Jurkat, Clone E6-1 (cell line): ENCODE results near the gene CX3CR1.

Source experiments
- DNase-seq: peaks from one replicate; pipeline ENCODE4 v3.0.0-alpha.2; 2011; ENCODE audit warnings: low read depth, low spot score
- H3K4me3 ChIP-seq: 2 replicates; pipeline ENCODE4 v1.5.1; 2011; ENCODE audit warnings: mild to moderate bottlenecking, low read length, control low read depth, moderate library complexity

CX3CR1 gene

DNA sequence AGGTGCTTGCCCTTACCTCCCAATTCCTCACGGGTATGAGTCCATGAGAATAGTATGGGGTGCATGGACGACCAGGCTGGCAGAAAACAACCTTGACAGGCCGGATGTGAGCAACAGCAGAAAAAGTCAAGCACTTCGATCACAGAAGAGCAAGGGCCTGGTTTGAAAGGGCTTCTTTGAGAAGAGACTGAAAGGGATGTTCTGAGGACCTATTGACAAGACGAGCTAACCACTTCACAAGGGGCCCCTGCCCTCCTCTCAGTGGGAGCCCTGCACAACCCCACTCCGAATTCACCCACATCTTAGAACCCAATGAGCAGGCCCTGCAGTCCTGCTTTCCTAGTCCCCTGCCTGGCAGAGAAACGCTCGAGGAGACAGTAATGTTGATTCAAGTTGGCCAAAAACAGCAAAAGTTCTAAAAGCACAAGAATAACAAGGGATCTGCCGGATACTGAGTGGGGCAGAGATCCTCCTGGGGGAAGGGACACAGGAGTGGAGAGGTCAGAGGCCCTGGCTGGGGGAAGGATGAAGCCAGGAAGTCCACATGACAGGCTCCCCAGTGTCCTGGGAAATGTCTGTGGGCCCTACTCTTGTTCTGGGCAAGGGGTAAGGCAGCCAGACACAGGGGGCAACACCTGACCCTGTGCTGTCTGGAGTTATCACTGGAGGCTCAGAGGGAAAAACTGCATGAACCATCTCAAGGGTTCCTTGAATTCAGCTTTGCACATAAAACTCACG is 14.8 kb upstream of the CX3CR1 start:
- H3K4me3 ChIP-seq, result peak overlapping the region; percentile 4; the same call in 1 of the 2 replicates

DNA sequence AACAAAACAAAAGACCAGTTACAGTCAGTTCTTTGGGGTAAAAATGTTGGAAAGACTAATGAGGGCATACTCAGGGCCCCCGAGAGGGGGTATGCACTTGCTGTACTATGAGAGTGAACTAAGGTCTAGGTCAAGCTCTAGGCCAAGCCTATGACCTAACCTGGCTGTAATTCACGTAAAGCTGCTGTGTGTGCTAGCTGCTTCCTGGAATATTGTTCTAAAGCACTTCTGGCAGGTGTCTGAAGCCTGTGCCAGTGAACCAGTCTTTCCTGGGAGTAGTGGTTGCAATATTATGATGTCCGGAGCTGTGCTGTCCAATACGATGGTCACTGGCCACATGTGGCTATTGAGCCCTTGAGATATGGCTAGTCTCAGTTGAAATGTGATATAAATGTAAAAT is 13.1 kb upstream of the CX3CR1 start:
- no peak for DNase-seq
- no peak overlapping the region for H3K4me3 ChIP-seq

More for the DNA sequence above, 14.8 kb upstream of the CX3CR1 start:
- DNase-seq, result peak; percentile 83

DNA sequence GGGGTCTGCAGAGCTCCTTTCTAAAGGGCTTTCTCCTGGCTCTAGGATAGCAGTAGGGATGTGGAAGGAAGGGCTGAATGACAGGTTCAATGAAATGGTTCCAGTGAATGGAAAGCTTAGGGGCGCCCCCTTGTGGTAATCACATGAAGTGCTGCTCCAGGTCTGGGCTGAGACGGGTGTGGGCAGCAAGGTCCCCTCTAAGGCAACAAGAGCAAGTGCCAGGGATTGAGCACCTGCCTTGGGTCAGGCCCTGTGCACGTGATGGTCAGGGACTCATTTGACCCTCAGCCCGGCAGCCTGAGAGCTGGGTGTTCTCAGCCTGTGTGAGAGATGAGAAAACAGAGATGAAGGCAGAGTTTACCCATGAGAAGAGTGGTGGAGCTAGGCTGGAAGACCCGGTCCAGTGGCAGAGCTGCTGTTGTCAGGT is 12.1 kb upstream of the CX3CR1 start:
- H3K4me3 ChIP-seq, result no peak overlapping the region
- DNase-seq, result peak; percentile 64

DNA sequence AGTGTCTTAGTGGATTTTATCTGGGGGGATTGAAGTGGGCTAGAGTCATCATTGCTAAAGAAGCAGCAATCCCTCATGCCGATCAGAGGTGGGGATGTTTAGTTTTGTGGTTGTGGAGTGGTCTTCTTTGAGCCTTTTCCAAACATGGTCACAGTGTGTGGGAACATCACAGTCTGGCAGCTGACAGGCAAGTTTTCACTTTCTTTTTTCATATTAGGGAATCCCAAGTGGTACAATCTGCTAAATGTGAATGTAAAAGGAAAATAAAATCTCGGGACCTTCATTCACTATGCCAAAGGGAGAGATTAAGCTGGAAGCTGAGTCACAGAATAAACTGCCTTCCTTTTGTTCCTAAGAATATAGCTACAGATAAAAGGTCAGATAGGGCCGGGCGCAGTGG is 10.4 kb upstream of the CX3CR1 start:
- DNase-seq, result no peak
- no peak overlapping the region for H3K4me3 ChIP-seq

DNA sequence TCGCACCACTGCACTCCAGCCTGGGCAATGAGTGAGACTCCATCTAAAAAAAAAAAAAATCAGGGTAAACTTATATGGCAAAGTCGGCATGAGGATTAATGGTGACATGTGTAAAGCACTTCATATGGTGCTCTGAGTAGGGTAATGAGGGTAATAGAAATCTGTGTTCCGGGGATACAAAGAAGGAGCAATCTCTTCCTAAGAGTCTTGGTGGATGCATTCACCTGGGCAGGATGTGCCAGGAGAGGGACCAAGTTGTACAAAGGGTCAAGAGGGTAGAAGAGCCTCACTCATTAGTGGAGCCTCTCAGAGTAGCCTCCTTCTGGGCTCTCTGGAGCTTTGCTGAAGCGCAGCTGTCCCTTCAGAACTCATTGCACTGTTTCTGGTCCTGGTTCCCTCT is 9.3 kb upstream of the CX3CR1 start:
- no peak for DNase-seq
- H3K4me3 ChIP-seq, result no peak overlapping the region

DNA sequence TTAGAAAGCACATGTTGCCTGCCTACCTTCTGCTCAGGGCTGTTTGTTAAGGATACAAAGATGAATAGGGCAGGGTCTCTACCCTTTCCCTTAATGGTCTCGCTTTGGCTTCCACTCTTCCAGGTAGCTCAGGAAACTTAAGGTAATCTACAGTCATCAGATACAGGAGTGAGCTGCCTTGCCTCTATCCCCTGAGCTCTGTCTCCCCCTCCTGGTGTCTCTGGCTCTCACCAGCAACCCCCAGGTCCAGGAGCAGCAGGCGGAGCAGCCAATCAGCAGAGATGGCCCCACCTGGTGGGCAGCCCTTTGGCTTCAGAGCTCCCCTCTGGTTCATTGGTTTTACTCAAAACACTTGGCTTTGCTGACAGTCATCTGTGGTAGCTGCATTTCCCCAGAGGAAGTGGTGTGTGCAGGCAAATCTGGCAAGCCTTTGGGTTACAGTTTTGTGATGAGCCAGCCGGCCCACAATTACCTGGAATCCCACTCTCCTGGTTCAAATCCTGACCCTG is 8.5 kb upstream of the CX3CR1 start:
- DNase-seq, result peak; percentile 97
- no peak overlapping the region for H3K4me3 ChIP-seq

DNA sequence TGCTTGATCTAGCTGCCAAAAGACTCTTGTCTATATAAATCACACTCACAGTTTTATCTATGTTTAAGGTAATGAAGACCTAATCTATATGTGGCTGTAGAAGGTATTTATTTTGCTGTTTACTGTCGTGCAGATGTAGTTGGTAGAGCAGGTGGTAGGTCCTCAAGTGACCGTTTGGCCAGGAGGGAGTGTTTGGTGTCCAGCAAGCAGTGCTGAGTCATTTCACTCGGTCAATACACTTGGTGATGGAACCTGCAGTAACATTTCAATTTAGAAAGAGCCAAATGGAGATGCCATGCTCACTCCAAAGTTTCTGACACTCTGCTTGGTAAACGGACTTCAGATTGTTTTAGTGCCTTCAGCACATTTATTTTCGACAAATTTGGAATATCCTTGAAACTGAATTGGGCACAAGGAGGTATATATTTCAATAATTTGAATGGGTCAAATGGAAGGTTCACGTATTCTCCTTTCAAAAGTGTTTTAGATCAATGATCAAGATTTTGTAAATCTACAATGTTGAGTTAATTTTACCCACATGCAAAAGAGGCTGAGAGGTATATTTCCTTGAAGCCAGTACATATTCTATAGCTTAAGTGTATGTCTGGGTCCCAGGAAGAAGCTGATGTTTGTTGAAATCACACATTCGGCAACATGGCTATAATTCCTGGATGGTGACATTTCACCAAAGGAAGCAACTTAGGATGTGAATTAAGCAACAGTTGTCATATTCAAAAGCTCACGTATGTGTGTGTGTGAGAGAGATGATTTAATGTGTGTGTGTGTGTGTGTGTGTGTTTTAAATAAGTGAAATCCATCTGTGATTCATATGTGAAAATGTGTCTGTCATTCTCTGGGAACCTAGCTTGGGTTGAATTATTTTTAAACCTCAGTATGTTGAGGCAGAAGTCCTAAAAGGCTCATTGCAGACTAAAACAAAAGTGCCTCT is 7.7 kb upstream of the CX3CR1 start:
- no peak overlapping the region for H3K4me3 ChIP-seq
- no peak for DNase-seq

DNA sequence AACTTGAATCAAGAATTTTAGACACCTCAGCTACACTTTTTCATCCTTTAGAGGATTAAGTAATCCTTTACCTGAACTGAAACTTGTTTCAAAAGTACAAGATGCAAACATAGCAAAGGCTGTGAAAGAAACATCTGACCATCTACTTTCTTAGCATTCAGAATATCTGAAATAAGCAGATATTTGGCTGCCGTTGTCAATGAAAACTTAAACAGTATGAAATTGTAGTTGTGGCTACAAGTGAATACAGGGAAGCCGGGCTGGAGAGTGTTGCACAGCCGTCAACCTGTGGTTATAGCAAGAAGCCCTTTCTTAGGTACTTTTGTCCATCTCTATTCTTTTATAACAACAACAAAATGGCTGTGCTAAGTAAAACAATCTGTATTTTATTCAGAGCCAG is 6.9 kb upstream of the CX3CR1 start:
- H3K4me3 ChIP-seq, result no peak overlapping the region
- no peak for DNase-seq

DNA sequence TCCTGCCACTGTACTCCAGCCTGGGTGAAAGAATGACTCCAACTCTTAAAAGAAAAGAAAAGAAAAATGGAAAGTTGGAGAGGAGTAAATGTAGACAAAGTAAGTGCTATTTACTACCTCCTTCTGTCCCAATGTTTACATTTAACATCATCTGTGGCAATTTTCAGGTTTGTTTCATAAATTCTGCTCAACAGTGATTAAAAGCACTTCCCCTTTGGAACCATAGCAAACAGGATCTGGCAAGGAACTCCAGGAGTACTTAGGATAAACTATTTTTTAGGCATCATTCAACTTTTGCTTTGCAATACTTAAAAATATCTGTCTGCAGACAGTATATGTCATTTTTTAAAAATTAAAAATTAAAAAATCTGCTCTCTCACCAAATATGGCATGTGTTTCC is 5.5 kb upstream of the CX3CR1 start:
- DNase-seq, result no peak
- no peak overlapping the region for H3K4me3 ChIP-seq

DNA sequence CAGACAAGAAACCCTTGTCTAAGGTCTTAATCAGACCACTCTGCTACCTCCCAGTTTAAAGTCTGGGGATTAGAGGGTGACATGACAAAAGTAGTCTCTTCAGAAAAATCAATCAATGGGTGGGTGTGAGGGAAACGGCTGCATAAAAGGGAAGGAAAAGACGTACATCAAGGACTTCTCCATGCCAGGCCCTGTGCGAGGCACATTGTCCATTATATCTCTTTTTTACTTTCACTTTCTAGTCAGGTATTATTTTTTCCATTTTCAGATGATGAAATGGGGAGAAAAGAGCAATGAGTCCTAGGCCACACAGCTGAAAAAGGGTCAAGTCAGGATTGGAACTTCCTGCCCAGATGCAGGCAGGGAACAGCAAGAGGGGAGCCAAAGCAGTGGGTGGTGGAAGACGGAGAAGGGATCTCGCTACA is 4.6 kb upstream of the CX3CR1 start:
- DNase-seq, result no peak
- no peak overlapping the region for H3K4me3 ChIP-seq

DNA sequence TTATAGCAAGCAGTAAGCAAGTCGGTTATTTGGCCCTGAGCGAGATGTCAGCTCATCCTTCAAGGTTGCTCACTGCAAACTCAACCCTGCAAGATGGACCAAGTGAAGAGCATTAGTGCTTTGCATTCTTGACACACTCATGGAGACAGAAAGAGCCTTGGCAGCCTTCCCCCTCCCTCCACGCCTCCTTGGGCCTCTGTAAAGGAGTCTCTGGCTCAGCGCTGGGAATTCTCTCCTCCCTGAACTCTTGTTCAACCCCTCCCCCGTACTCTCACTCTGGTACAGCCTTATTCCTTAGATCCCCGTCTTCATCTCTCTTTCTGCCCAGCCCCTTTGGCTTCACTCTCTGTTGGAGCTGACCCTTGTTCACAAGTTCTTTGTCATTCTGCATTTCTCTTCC is 2.2 kb upstream of the CX3CR1 start:
- H3K4me3 ChIP-seq, result no peak overlapping the region
- no peak for DNase-seq

DNA sequence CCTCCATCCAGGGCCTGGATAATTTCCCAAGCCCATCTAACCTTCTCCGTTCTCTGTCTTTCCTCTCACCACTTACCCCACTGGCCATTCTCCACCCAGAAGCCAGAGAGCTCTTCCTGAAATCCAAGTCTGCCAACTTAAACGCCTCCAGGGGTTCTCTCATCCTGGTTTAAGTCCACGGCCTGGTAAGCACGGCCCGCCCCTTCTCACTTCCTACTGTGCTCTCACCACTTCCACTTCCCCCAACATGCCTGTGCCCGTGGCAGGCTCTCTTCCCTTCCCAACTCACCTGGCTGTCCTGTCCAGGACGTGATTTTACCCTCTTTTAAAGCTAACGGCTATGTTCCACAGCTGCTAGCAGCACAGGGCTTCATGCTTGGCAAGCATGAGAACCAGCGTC is 1.7 kb upstream of the CX3CR1 start:
- no peak overlapping the region for H3K4me3 ChIP-seq
- no peak for DNase-seq

DNA sequence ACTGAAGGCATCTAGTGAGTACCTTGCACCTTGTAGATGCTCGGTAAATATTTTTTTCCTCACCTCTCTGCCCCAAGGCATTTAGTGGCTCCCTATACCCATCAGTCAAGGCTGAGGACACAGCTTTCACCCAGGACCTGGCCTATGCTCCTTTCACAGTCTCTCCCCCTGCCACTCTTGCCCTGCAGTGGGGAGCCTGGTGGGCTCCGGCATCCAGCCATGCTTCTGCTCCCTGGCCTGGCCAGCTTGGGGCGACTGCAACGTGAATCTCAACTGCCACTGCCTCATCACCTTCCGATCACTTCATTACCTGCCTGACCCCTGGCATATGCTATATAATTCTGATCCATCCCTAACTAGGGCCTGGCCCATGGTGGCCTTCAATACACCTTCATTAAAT is 735 bp upstream of the CX3CR1 start:
- no peak for DNase-seq
- no peak overlapping the region for H3K4me3 ChIP-seq

DNA sequence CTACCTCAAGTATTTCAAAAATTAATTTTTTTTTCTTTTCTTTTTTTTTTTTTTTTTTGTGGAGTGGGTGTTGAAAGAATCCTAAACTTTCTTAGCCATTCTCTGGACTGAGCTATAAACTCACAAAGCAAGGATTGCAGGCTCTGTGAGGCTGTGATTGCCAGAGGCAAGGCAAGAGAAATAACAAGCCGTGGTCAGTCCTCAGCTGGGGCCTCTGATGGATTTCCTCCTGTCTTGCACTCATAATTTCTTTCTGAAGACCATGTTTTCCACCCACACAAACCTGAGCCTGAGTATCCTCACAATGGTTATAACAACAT is 1.3 kb downstream of the CX3CR1 start:
- no peak overlapping the region for H3K4me3 ChIP-seq
- no peak for DNase-seq

DNA sequence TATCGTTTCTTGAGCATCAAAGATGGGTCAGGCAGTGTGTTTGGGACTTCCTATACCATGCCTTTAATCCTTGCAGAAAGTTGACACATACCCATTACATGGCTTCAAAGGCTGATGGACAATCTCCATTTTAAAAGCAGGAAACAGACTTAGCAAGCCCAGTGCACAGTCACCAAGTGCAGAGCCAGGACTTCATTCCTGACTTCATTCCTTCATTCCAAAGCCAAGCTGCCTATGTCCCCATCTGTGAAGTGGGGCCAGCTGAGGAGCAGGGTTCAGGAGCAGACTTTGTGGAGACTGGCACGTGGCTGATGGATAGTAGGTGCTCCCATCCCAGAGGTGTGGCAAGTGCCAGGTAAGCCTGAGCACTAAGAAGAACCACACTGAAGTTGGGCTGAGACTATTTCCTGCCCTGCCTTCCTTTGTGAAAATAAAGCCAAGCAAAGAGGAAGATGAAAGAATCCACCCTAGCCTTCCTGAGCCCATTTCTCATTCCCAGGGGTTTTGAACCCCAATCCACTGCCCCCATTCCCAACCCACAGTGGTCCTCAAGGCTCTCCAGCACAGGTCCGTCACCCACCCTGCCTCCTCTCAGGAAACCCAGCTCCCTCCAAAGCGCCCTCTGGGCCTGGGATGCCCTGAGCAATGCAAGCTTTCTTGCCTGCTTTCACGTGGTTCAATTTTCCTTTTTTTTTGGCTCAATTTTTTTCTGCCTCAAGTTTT is 1.8 kb downstream of the CX3CR1 start:
- no peak overlapping the region for H3K4me3 ChIP-seq
- no peak for DNase-seq

DNA sequence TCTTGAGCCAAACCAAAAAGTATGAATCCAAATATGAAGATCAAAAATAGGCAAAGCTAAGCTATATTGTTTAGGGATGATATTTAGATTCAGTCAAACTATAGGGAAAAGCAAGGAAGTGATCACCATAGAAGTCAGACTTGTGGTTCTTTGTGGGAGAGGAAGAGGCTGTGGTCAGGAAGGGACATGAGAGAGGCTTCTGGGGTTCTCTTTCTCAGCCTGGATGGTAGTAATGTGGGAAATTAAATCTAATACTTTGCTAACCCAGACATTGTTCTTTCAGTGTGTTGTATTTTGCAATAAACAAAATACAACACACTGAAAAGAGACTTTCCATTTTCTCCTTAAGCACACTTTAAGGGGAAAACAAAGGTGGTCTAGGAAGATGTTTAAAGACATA is 3.1 kb downstream of the CX3CR1 start:
- no peak for DNase-seq
- no peak overlapping the region for H3K4me3 ChIP-seq

DNA sequence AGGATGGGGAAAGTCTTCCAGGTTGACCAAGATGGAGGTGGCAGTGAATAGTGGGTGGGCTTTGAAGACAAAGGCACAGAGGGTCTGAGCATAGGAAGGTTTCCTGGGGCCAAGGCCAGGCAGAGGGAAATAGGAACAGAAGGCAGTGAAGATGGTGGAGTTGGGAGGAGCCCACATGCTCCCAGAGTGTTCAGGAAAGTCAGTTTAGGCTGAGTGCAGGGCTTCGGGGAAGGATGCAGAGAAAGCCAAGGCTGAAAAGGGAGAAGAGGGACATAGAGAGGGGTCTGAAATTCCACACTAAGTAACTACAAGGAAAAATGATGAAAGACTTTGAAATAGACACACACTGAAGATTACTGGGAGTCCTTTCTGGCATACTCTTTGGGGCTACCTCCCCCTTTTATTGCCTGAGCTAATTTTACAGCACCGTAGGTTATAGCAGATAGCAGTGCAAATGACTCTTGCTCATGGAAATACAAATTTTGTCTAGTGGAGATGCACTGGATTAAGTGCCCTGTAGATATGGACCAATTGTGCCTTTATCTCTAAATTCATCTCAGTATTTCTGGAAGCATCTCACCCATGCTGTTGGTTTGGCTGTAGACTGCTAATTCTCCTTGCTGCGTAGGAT is 3.8 kb downstream of the CX3CR1 start:
- H3K4me3 ChIP-seq, result no peak overlapping the region
- DNase-seq, result no peak

DNA sequence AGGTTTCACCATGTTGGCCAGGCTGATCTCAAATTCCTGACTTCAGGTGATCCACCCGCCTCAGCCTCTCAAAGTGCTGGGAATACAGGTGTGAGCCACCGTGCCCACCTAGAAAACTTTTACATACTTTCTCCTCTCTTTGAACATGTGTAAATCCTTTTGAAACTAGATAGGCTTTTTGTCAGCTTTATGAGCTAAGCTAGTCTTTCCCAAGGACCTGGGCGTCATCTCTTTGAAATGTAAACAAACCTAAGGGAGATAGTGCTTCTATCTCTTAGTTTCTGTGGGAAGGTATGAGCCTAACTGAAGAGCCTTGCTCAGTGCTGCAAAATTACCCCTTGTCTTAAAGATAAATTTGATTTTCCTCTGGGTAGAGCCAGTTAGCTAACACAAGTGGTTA is 4.8 kb downstream of the CX3CR1 start:
- DNase-seq, result no peak
- H3K4me3 ChIP-seq, result no peak overlapping the region

DNA sequence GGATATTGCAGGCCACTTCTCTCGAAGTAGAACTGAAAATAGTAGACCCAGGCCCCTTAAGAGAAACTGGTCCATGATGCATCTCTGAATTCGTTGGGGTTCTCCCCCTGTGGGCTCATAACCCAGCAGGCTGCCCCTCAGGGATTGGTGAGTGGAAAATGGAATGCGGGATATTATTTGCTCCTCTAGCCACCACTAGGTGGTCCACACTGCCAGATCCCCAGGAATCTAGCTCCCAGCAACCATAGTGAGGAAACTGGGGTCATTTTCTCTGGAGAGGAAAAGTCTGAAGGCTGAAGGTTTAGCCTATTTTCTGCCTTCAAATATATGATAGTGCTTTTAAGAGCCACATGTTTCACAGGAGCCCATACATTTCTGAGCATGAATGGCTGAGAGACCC is 6.7 kb downstream of the CX3CR1 start:
- H3K4me3 ChIP-seq, result no peak overlapping the region
- no peak for DNase-seq
